Large intestine (tissue), 3 donors: ENCODE results near the gene CFAP221. TPM values are rescaled to one million over a fixed set of nuclear protein-coding genes. Genes with fewer than 3 reads are reported as not detected.

Experiments used
- DNase-seq, 2 donors: peaks; one replicate each; pipeline versions ENCODE4 v3.0.0 to v3.0.0-alpha.2; 2013
- H3K27ac ChIP-seq: one replicate; pipeline ENCODE4 v1.5.1; 2013; ENCODE audit warnings: low read length
- H3K27me3 ChIP-seq: 2 replicates; pipeline ENCODE4 v1.6.1; 2013; ENCODE audit warnings: low read length; ENCODE audit not compliant: control insufficient read depth, insufficient read depth
- H3K36me3 ChIP-seq: 2 replicates; pipeline ENCODE4 v1.6.1; 2013; ENCODE audit warnings: low read length; ENCODE audit not compliant: control insufficient read depth, insufficient read depth
- H3K4me1 ChIP-seq: one replicate; pipeline ENCODE4 v1.6.1; 2013; ENCODE audit warnings: low read length; ENCODE audit not compliant: control insufficient read depth, insufficient read depth
- H3K4me3 ChIP-seq: one replicate; pipeline ENCODE4 v1.5.1; 2013; ENCODE audit warnings: low read length
- H3K9me3 ChIP-seq: one replicate; pipeline ENCODE4 v1.6.1; 2013; ENCODE audit warnings: mild to moderate bottlenecking, low read depth, low read length, moderate library complexity; ENCODE audit not compliant: control insufficient read depth
- WGBS: methylation state at CpG from one replicate; pipeline ENCODE4 v1.1.5; 2013; ENCODE audit warnings: low lambda C conversion rate; ENCODE audit not compliant: insufficient coverage; 5-methylcytosine and 5-hydroxymethylcytosine counted together
- polyA plus RNA-seq: library from polyadenylated mRNA; unstranded; fragments of 120-200 nt; gene quantifications from one replicate; pipeline ENCODE4 v1.2.1, GENCODE V29; 2013

Gene CFAP221
- polyA plus RNA-seq, 1 donor = 28.5 TPM

GRCh38 chr2:119696494-119697030, 152.3 kb downstream of the CFAP221 start:
- no peaks in the 10 kb centered on the region for H3K27me3 ChIP-seq
- DNase-seq = no peak
- H3K4me3 ChIP-seq = no peak overlapping the region
- no peaks in the 10 kb centered on the region for H3K9me3 ChIP-seq
- WGBS = 80% methylated on average over 1 of the region's 6 CpGs
- no peak overlapping the region for H3K27ac ChIP-seq
- H3K4me1 ChIP-seq = peaks cover 13% of the 10 kb centered on the region
- H3K36me3 ChIP-seq = no peaks in the 10 kb centered on the region

GRCh38 chr2:119697290-119698020, 153.2 kb downstream of the CFAP221 start:
- Histone ChIP-seq H3K27ac (no peak overlapping the region), H3K4me3 (no peak overlapping the region), H3K9me3 (no peaks in the 10 kb centered on the region), H3K4me1 (peaks cover 13% of the 10 kb centered on the region), H3K27me3 (no peaks in the 10 kb centered on the region), H3K36me3 (no peaks in the 10 kb centered on the region)
- no CpG with 5 or more reads among the region's 8 CpGs for WGBS
- DNase-seq = no peak

- H3K4me1 ChIP-seq = peaks cover 13% of the 10 kb centered on the region
- no peak overlapping the region for H3K27ac ChIP-seq
- WGBS = no CpG with 5 or more reads among the region's 3 CpGs
- DNase-seq = no peak
- H3K27me3 ChIP-seq = no peaks in the 10 kb centered on the region
- H3K4me3 ChIP-seq = no peak overlapping the region
- no peaks in the 10 kb centered on the region for H3K36me3 ChIP-seq
- H3K9me3 ChIP-seq = no peaks in the 10 kb centered on the region
Measured at GRCh38 chr2:119698246-119698645, 154.0 kb downstream of the CFAP221 start.

GRCh38 chr2:119699016-119699606, 154.9 kb downstream of the CFAP221 start:
- Histone ChIP-seq H3K27ac (no peak overlapping the region), H3K4me1 (peaks cover 12% of the 10 kb centered on the region), H3K27me3 (no peaks in the 10 kb centered on the region), H3K4me3 (no peak overlapping the region), H3K36me3 (no peaks in the 10 kb centered on the region), H3K9me3 (no peaks in the 10 kb centered on the region)
- DNase-seq = no peak
- WGBS = no CpG with 5 or more reads among the region's 15 CpGs

- no CpG with 5 or more reads among the region's 4 CpGs for WGBS
Measured at GRCh38 chr2:119700866-119701265, 156.6 kb downstream of the CFAP221 start.

GRCh38 chr2:119701352-119701751, 157.1 kb downstream of the CFAP221 start:
- no peaks in the 10 kb centered on the region for H3K27me3 ChIP-seq
- no peaks in the 10 kb centered on the region for H3K36me3 ChIP-seq
- H3K4me1 ChIP-seq = no peaks in the 10 kb centered on the region
- no peak overlapping the region for H3K27ac ChIP-seq
- H3K4me3 ChIP-seq = no peak overlapping the region
- H3K9me3 ChIP-seq = no peaks in the 10 kb centered on the region
- no peak for DNase-seq
- WGBS = no CpG with 5 or more reads among the region's 12 CpGs

More at GRCh38 chr2:119700866-119701265, 156.6 kb downstream of the CFAP221 start:
- H3K36me3 ChIP-seq = no peaks in the 10 kb centered on the region
- no peak overlapping the region for H3K4me3 ChIP-seq
- H3K27me3 ChIP-seq = no peaks in the 10 kb centered on the region
- no peak for DNase-seq
- no peak overlapping the region for H3K27ac ChIP-seq
- no peaks in the 10 kb centered on the region for H3K4me1 ChIP-seq
- H3K9me3 ChIP-seq = no peaks in the 10 kb centered on the region

- H3K4me1 ChIP-seq = no peaks in the 10 kb centered on the region
- no peaks in the 10 kb centered on the region for H3K27me3 ChIP-seq
- no peak for DNase-seq
- no peaks in the 10 kb centered on the region for H3K36me3 ChIP-seq
- WGBS = no CpG with 5 or more reads among the region's 2 CpGs
- H3K4me3 ChIP-seq = no peak overlapping the region
- H3K27ac ChIP-seq = no peak overlapping the region
- no peaks in the 10 kb centered on the region for H3K9me3 ChIP-seq
Measured at GRCh38 chr2:119702203-119702917, 158.1 kb downstream of the CFAP221 start.

GRCh38 chr2:119702918-119703401, 158.7 kb downstream of the CFAP221 start:
- Histone ChIP-seq H3K27ac (no peak overlapping the region), H3K4me3 (no peak overlapping the region), H3K36me3 (no peaks in the 10 kb centered on the region), H3K9me3 (no peaks in the 10 kb centered on the region), H3K27me3 (no peaks in the 10 kb centered on the region), H3K4me1 (no peaks in the 10 kb centered on the region)
- whole genome bisulfite sequencing = no CpG with 5 or more reads among the region's 13 CpGs
- DNase-seq = peak; percentile 35 to 42

GRCh38 chr2:119703526-119703925, 159.3 kb downstream of the CFAP221 start:
- H3K4me3 ChIP-seq = no peak overlapping the region
- 100% methylated on average over 1 of the region's 5 CpGs for WGBS
- no peak for DNase-seq
- H3K9me3 ChIP-seq = no peaks in the 10 kb centered on the region
- no peaks in the 10 kb centered on the region for H3K4me1 ChIP-seq
- no peak overlapping the region for H3K27ac ChIP-seq
- H3K27me3 ChIP-seq = no peaks in the 10 kb centered on the region
- H3K36me3 ChIP-seq = no peaks in the 10 kb centered on the region

GRCh38 chr2:119704670-119705120, 160.4 kb downstream of the CFAP221 start:
- WGBS = no CpG with 5 or more reads among the region's 2 CpGs
- no peaks in the 10 kb centered on the region for H3K4me1 ChIP-seq

More at GRCh38 chr2:119704670-119705120, 160.4 kb downstream of the CFAP221 start:
- DNase-seq = no peak
- H3K4me3 ChIP-seq = no peak overlapping the region
- H3K27ac ChIP-seq = no peak overlapping the region
- no peaks in the 10 kb centered on the region for H3K36me3 ChIP-seq
- H3K9me3 ChIP-seq = no peaks in the 10 kb centered on the region
- no peaks in the 10 kb centered on the region for H3K27me3 ChIP-seq
